Measurements from ENCODE around the gene NDUFC2. TPM values are rescaled to one million over a fixed set of nuclear protein-coding genes. Genes with fewer than 3 reads are reported as not detected.
"Not testable (repeated sequence)": the region's sequence is repeated elsewhere in the genome, so short reads cannot be mapped to it uniquely, and the experiment has no call there.

NDUFC2 gene
- total RNA-seq, 1 donor from 2014 or later = 175 TPM

- Mint-ChIP-seq H3K27ac (ENCODE audit: unreplicated experiment) (no peak overlapping the region), H3K9me3 (ENCODE audit: low read depth) (no peaks in the 10 kb centered on the region), H3K4me3 (ENCODE audit: unreplicated experiment) (no peak overlapping the region), H3K4me1 (ENCODE audit: low read depth) (peaks cover 23% of the 10 kb centered on the region), H3K27me3 (ENCODE audit: low read depth) (no peaks in the 10 kb centered on the region), H3K36me3 (ENCODE audit: low read depth) (no peaks in the 10 kb centered on the region)
- TF ChIP-seq CTCF (IDR thresholded peaks at IDR 0.05) = no peak
- DNase-seq (ENCODE audit: low spot score) = no peak
These were observed 47.6 kb downstream of the NDUFC2 start for GRCh38 chr11:78032090-78032489.

- Mint-ChIP-seq H3K27ac (ENCODE audit: unreplicated experiment) (no peak overlapping the region), H3K4me3 (ENCODE audit: unreplicated experiment) (no peak overlapping the region), H3K4me1 (ENCODE audit: low read depth) (peaks cover 19% of the 10 kb centered on the region), H3K27me3 (ENCODE audit: low read depth) (no peaks in the 10 kb centered on the region), H3K36me3 (ENCODE audit: low read depth) (no peaks in the 10 kb centered on the region), H3K9me3 (ENCODE audit: low read depth) (no peaks in the 10 kb centered on the region)
- no peak for DNase-seq (ENCODE audit: low spot score)
- no peak for TF ChIP-seq CTCF (IDR thresholded peaks at IDR 0.05)
These were observed 48.0 kb downstream of the NDUFC2 start for GRCh38 chr11:78031629-78032028.

- DNase-seq (ENCODE audit: low spot score) = no peak
- Mint-ChIP-seq H3K27ac (ENCODE audit: unreplicated experiment) (peak overlapping the region; percentile 90), H3K9me3 (ENCODE audit: low read depth) (no peaks in the 10 kb centered on the region), H3K4me3 (ENCODE audit: unreplicated experiment) (no peak overlapping the region), H3K27me3 (ENCODE audit: low read depth) (no peaks in the 10 kb centered on the region), H3K4me1 (ENCODE audit: low read depth) (peaks cover 14% of the 10 kb centered on the region), H3K36me3 (ENCODE audit: low read depth) (no peaks in the 10 kb centered on the region)
- TF ChIP-seq CTCF (IDR thresholded peaks at IDR 0.05) = no peak
These were observed 49.0 kb downstream of the NDUFC2 start for GRCh38 chr11:78030429-78031325.

- not testable (repeated sequence) for H3K4me3 Mint-ChIP-seq (ENCODE audit: unreplicated experiment); H3K27ac Mint-ChIP-seq (ENCODE audit: unreplicated experiment); H3K36me3 Mint-ChIP-seq (ENCODE audit: low read depth); H3K27me3 Mint-ChIP-seq (ENCODE audit: low read depth); H3K9me3 Mint-ChIP-seq (ENCODE audit: low read depth); DNase-seq (ENCODE audit: low spot score)
- H3K4me1 Mint-ChIP-seq (ENCODE audit: low read depth) = peaks cover 15% of the 10 kb centered on the region
These were observed 51.2 kb downstream of the NDUFC2 start for GRCh38 chr11:78028423-78028822.

- Mint-ChIP-seq H3K27me3 (ENCODE audit: low read depth) (no peaks in the 10 kb centered on the region), H3K4me3 (ENCODE audit: unreplicated experiment) (no peak overlapping the region), H3K36me3 (ENCODE audit: low read depth) (no peaks in the 10 kb centered on the region), H3K4me1 (ENCODE audit: low read depth) (peaks cover 17% of the 10 kb centered on the region), H3K27ac (ENCODE audit: unreplicated experiment) (no peak overlapping the region), H3K9me3 (ENCODE audit: low read depth) (no peaks in the 10 kb centered on the region)
- TF ChIP-seq CTCF (IDR thresholded peaks at IDR 0.05) = no peak
- DNase-seq (ENCODE audit: low spot score) = no peak
These were observed 51.9 kb downstream of the NDUFC2 start for GRCh38 chr11:78027759-78028158.

GRCh38 chr11:78025378-78025777 is 54.3 kb downstream of the NDUFC2 start:
- Mint-ChIP-seq H3K4me1 (ENCODE audit: low read depth) (peaks cover 13% of the 10 kb centered on the region), H3K9me3 (ENCODE audit: low read depth) (no peaks in the 10 kb centered on the region), H3K27me3 (ENCODE audit: low read depth) (peaks cover 2% of the 10 kb centered on the region), H3K4me3 (ENCODE audit: unreplicated experiment) (no peak overlapping the region), H3K36me3 (ENCODE audit: low read depth) (no peaks in the 10 kb centered on the region), H3K27ac (ENCODE audit: unreplicated experiment) (no peak overlapping the region)
- DNase-seq (ENCODE audit: low spot score) = no peak
- TF ChIP-seq CTCF (IDR thresholded peaks at IDR 0.05) = no peak

Data from chondrocyte (in vitro differentiated cells).